Kidney tubule cell (primary cell): ENCODE measurements around the gene ARHGAP24.
"Not testable (repeated sequence)": the region's sequence is repeated elsewhere in the genome, so short reads cannot be mapped to it uniquely, and the experiment has no call there.

Experiments
- DNase-seq: peaks from one replicate; pipeline ENCODE4 v3.0.0-alpha.2; 2018; ENCODE audit warnings: low spot score

The ARHGAP24 gene

DNA sequence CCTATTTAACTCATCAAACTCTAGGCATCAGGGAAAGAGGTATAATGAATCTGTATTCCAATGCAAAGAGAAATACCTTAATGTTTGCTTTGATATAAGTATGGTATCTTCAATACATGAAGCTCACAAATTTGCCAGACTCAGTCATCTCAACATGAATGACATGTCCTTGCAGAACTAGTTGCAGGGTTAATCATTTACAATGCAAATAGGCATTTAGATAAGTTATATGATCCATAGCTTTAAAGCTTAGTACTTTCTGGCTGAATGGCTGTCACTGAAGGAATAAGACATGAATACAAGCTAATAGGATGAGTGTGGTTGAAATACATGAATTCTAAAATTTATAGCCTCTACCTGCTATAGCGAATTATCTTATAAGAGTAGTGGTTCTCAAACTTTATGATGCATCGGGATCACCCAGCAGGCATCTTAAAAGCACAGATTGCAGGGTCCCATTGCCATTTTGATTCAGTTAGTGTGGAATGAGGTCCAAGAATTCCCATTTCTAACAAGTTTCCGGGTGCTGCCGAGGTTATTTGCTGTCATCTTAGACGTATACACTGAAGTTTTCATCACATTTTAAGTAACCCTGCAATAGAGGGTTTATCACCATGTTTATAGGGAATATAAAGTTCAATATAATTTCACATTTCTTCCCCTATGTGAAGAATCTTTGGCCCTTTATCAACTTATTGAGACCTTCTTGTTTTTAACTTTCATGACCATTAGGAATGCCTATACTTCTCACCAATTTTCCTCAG is 439.2 kb downstream of the ARHGAP24 start:
- DNase-seq: peak; percentile 9

DNA sequence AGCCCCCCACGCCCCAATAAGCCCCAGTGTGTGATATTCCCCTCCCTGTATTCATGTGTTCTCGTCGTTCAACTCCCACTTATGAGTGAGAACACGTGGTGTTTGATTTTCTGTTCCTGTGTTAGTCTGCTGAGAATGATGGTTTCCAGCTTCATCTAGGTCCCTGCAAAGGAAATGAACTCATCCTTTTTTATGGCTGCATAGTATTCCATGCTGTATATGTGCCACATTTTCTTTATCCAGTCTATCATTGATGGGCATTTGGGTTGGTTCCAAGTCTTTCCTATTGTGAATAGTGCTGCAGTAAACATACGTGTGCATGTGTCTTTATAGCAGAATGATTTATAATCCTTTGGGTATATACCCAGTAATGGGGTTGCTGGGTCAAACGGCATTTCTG is 440.6 kb downstream of the ARHGAP24 start:
- not testable (repeated sequence) for DNase-seq

DNA sequence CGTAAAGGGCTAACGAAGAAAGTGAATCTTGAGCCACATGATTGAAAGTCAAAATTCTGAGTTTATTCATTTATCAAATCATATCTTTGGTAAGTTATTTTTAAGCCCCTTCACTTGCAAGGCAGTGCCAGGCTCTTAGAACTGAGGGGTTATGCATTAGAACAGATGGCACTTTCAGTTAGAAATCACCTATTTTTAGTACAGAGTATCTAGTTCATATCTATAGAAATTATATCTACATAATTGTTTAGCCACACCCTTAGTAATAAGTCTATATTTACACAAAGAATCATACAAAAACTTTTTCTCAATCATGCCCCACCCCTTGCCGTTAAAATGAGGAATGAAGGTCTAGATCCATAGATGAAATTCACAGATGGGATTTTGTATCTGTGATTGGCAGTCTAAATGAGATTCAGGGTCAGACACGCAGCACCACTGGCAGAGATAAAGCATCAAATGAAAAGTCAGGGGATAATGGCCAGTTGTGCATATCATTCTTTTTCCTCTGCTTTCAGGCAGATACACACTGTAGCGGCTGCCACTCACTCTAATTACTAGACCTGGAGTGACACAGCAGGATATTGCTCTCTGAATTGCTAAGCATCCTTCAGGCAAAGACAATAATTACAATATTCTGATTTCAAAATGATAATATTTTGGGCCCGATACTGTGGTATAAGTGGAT is 444.4 kb downstream of the ARHGAP24 start:
- DNase-seq: no peak

DNA sequence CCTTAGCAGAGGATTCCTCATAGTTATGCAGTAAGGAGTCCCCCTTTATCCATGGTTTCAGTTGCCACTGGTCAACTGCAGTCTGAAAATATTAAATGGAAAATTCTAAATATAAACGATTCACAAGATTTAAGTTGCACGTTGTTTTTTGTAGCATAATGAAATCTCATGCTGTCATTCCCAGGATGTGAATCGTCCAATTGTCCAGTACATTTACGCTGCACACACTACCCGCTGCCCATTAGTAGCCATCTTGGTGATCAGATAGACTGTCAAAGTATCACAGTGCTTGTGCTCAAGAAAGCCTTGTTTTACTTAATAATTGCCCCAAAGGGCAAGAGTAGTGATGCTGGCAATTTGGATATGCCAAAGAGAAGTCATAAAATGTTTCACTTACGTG is 450.1 kb downstream of the ARHGAP24 start:
- no peak for DNase-seq

DNA sequence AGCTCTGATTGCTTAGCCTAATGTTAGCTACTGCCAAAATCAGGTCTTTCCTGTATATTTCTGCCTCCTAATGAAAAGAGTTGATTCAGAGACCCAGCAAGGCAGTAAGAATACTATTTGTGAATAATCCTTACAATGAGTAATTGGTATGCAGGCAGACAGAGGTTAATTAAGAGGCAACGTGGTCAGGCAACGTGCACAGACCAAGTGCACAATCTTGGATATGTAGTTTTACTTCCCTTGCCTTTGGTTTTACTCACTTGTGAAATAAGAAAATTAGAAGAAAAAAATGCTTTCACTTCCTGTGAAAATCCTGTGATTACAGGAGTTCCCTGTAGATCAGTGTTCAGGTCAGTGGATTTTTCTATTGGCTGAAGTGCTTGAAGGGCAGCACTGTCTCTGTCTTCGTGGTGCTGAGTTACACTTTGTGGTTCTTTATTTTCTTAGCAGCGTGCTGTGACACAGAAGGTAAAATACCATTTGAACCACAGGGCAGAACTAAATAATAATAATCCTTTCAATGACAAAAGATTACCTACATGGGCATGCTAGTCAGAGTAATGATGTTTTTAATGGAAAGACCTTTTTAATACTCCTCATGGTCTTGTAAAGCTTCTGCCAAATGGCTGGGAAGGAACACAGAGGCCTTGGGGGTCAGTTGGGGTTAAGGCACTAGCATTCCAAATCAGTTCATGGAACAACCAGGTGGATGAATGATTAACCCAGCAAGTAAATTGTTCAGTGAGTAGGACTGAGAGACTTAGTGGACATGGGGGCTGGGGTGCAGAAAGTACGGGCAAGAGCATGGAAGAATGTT is 454.0 kb downstream of the ARHGAP24 start:
- DNase-seq: peak; percentile 95

DNA sequence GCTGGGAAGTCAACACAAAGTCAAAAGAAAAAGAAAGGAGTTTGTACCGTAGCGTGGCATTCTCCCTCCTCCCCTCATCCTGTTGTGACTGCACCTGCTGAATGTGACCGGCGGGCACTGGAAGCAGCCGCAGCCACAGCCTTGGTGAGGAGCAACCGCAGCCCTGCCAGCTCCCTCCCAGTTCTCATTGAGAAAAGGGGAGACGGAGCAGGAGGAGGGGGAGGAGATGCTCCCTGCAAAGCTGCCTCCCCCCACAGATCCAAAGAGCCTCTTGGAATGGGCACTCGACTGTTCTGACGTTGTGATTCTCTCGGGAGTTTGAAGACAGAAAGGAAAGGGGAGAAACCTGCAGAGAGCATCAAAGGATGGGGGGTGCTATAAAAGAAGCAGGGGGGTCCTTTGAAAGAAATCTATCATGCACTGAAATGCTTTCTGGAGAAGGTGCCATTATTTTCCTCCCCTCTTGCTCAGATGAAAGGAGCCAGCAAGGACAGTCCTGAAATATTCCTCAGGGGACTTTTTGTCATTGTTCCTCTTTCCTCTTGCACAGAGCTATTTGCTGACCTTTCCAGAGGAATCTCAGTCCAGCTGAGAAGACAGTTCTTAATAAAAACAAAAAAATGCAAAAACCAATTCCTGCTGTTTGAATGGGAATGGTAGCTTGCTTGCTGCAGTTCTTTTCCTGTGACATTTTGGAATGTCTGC is 455.2 kb downstream of the ARHGAP24 start:
- DNase-seq: peak; percentile 84

DNA sequence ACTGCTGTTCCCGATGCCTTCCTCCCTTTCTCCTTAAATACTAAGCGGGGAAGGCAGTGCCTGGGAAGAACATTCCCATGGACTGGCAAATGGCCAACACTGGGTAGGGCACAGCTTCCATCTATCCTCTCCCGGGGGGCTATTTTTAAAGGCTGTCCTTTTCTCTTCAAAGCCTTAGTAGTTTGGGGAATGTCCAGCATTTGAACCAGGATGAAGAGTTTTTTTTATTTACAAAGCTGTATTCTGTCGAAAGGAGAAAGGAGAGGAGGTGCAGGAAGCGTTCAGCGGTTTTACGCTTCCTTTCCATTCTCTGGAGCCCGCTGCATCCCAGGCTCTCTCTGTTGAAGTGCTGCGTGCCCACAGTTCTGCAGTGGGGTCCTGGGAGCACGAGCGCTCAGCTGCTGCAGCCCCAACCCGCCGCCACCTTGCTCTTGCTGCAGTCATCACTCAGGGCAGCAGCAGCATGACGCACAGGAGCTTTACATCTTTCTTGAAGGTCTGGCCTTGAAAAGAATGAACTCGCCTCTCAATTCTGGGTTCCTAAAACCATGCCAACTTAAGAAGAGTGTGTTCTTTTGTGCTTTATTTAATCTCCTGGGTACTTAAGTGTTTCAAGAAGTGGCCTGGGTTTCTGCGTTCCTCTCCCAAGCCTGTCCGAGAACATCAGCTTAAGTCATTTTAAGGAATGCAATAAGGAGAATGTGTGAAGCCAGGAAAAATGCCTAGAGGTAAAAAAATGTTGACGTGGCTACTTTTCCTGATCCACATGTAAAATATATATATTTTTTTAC is 457.7 kb downstream of the ARHGAP24 start:
- DNase-seq: peak; percentile 49

DNA sequence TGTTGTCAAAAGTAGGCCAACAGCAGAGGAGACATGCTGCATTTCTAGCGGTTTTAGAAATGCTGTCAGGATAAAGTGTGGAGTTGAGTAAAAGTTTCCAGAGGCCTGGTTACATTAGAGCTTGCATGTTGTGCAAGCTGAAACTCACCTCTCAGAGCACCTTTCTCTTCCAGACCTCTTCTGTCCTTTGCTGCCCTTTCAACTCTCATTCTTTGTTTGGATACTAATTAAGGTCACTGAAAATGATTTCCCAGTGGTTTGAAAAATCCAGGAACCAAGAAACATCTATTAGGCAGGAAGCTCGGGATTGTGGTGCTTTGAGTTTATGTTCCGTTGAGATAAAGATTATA is 458.3 kb downstream of the ARHGAP24 start:
- DNase-seq: no peak

DNA sequence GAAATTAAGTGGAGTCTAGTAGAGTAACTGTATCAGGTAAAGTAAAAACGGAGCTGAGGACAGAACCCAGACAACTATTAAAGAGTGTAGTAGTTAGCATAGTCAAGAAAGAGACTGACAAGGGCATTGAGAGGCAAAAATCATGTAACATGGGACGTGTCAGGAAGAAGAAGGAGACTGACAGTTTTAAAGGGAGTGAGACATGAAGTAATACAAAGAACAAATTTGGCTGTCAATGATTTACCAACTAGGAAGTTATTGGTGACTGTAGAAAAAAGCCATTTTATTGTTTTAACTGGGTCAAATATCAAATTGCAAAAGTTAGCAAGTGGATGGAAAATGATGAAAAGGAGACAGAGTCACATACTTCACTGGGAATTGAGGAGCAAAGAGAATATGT is 462.6 kb downstream of the ARHGAP24 start:
- peak; percentile 40 for DNase-seq

DNA sequence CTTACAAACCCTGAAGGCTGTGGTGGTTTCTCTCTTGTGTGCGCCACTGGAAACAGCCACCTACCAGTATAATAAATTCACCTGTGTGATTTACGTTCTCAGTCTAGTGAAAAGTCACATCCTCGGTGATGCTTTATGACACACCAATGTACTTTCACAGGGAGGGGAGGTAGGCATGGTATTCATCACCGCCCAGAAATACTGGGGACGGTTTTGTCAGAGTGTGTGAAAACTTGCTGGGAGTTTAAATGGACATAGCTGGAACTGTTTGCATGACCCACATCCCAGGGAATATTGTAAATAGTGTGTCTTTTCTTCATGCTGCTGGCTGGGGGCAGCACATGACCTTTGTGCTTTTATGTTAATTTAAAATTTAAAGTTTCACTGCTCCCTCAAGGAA is 463.1 kb downstream of the ARHGAP24 start:
- DNase-seq: peak; percentile 69

DNA sequence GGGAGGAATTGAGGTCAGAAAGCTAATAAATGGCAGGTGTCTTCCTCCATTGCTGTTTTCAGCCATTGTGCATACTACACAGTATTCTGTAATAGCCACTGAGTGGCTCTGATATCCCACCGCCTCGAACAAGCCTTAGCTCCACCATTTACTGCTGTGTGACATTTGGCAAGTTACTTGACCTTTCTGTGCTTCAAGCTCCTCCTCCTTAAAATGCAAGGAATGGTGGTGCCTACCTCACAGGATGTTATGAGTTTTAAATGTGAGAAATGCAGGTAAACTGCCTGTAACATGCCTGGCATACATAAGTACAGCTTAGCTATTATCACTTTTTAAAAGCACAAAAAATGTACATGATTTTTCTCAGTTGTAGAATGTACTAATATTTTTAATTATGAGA is 464.0 kb downstream of the ARHGAP24 start:
- DNase-seq: no peak

DNA sequence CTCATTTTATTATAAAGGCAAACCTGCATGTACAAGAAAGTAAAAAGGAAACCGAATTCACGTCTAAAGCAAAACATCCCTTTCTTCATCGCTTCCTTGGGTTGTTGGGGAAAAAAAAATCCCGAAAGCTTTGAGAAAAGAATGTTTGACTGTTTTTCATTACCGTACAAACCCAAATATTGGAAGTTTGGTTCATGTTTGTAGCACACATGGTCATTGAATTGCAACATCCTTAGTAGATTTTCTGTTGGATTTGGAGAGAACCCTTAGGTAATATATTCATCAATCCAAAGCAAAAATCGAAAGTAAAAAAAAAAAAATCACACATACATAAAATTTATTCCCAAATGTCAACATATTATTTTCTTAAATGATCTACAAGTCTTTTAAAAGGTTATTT is 464.6 kb downstream of the ARHGAP24 start:
- no peak for DNase-seq

DNA sequence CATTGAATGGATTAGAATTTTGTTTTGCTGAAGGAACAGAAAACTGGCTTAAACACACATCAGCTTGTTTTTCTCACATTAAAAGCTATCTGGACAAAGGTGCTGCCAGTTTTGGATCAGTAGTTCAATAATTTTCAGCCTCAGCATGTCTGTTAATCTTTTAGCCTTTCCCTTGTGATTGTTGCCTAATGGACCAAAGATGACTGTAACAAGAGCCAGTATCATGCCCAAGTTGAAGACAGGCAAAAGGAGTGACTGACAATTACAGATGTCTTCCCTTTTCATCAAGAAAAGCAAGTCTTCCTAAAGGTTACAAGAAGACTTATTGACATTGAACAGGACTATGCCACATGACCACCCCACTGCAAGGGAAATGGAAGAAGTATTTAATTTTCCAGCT is 465.2 kb downstream of the ARHGAP24 start:
- peak; percentile 47 for DNase-seq

DNA sequence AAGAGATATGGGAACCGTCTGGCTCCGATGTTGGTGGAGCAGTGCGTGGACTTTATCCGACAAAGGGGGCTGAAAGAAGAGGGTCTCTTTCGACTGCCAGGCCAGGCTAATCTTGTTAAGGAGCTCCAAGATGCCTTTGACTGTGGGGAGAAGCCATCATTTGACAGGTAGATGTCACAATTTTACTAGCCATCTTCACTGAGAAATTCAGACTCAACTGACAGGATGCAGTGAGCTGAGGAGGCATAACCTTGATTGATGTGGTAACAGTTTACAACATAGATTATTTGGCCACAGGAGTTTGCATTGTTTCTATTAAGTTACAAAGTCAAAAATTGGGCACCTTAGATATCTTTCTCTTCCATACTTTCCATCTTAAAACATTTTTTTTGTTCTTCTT is 467.2 kb downstream of the ARHGAP24 start:
- DNase-seq: no peak

DNA sequence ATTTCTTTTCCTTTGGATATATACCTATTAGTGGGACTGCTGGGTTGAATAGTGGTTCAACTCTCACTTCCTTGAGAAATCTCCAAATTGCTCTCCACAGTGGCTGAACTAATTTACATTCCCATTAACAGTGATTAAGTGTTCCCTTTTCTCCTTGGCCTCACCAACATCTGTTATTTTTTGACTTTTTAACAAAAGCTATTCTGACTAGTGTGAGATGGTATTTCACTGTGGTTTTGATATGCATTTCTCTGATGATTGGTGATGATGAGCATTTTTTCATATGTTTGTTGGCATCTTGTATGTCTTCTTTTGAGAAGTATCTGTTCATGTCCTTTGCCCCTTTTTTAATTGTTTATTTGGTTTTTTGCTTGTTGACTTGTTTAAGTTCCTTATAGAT is 471.9 kb downstream of the ARHGAP24 start:
- no peak for DNase-seq

DNA sequence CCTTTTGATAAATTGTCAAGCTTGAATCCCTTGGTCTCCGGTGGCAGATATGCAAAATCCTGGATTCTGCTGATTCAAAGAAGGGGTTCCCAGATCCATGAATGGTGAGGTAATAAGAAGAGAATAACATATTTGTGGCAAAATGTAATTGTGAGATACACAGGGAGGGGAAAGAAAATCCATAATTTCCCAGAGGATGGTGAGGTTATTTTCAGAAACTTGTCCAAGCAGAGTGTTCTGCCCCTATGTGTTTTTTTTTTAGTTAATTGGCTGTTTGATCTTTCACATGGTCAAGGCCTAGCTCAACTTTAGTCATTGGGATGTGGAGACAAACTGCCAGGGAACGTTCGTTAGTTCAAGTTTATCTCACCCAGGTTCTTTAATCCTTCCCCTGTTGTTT is 476.1 kb downstream of the ARHGAP24 start:
- DNase-seq: no peak

DNA sequence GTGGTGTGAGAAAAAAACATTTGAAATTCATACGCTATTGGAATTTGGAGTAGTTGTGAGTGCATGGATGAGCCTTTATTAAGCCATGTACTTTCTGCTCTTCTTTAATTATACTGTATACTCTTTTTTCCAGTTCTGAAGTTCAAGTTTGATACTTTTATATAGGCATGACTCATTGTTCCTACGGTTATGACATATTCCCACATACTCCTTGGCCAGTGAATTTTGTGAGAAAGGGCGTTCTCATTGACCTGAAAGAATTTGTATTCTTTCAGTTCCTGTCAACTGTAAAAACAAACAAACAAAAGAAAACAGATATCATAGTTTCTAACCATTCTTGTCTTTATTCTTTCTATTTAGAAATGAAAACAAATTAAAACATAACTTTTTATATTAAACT is 477.6 kb downstream of the ARHGAP24 start:
- peak; percentile 28 for DNase-seq

DNA sequence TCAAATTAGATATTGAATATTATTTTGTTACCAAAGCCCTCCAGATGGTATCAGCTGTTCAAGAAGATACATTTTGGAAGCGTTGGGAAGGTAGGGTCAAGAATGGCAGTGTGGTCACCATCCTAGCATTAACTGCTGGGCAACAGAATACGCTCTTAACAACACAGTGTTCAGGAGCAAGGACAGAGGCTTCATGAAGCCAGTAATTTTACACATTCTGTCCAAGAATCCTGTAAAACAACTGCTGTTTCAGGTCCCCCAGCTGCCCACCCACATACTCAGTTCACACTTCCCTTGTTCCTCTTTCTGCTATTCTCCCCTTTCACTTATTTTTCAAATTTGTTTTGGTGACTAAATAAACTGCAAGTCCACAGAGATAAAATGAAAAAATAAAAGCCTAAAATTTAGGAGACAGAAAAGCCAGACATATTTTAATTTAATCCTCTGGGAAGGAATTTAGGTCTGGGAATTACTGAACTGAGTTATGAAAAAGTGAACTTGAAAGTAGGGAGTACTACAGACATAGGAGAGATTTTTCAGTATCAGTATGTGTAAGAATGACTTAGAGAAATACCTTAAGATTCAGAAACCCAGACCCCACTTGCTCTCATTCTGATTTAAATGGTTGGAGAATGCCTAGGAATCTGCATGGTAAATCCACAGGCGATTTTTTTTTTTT is 478.2 kb downstream of the ARHGAP24 start:
- DNase-seq: no peak

DNA sequence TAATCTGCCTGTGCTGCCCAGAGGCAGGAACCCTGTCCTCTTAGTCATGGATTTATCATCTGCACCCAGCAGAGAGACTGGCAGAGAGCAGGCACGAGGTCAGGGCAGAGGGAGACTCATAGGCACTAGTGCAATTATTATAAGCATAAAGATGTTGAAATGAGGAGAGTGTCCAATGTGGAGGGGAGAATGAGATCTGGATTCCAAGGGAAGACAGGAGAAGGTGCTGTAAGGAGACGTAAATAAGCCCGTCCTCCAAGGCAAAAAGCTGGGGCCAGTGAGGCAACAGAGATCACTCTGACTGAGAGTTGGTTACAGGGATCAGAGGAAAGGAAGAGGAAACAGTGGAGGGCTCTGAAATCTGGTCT is 478.7 kb downstream of the ARHGAP24 start:
- DNase-seq: peak; percentile 88

DNA sequence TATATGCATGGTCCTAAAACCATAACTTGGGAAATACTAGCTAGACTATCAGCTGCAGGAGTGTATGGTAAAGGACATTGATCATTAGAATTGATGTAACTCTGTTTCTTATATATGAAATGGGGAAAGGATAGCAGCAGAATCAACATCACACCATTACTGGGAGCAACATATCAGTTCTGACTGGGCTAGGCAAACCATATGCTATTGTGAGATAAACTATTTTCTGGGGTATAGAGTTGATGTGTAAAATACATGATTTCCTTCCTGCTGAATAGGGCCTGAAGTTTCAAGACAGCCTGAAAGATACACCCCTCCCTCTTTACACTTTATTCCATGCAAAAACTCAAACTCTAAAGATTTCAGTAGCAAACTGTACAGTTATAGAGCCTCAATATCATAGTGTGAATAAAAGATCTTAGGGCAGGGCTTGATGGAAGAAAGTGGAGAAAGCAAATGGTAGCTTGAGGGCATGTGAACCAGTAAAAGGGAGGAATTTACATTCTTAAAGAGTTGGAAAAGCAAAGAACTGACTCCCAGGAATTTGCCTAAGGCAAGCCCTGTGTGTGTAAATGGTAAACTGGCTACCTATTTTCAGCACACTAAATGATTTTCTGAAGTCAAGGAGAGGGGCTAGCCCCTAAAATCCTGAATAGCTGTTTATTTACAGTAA is 480.8 kb downstream of the ARHGAP24 start:
- DNase-seq: no peak
